ENCODE data around the gene DIABLO. TPM values are rescaled to one million over a fixed set of nuclear protein-coding genes. Genes with fewer than 3 reads are reported as not detected.

Gene DIABLO
- total RNA-seq, 2 donors from 2014 or later, result 77.5 to 81.0 TPM

- WGBS, 2 experiments (ENCODE audit: insufficient coverage in 1 of 2, insufficient read length in 1 of 2), result 91 to 92% methylated on average over 2 to 3 of the region's 3 CpGs
- TF ChIP-seq CTCF (conservative IDR thresholded peaks at IDR 0.05), result no peak
- no peak overlapping the region for H3K27ac Mint-ChIP-seq
Measured at GRCh38 chr12:122162976-122163375, 62.9 kb downstream of the DIABLO start.

GRCh38 chr12:122161682-122162081, 64.2 kb downstream of the DIABLO start:
- Mint-ChIP-seq H3K27me3 (ENCODE audit: insufficient read depth) (peaks cover 2% of the 10 kb centered on the region), H3K36me3 (ENCODE audit: low read depth) (no peaks in the 10 kb centered on the region), H3K9me3 (peaks cover 19% of the 10 kb centered on the region), H3K27ac (no peak overlapping the region), H3K4me3 (no peak overlapping the region), H3K4me1 (no peaks in the 10 kb centered on the region)
- no peak for DNase-seq
- 92 to 100% methylated on average over 6 to 7 of the region's 8 CpGs for WGBS, 2 experiments (ENCODE audit: insufficient coverage in 1 of 2, insufficient read length in 1 of 2)
- Histone ChIP-seq H3K4me3 (ENCODE audit: low read length) (no peak overlapping the region), H3K27me3 (ENCODE audit: control insufficient read depth, insufficient read depth, low read length, poor library complexity, severe bottlenecking) (no peaks in the 10 kb centered on the region), H3K36me3 (ENCODE audit: control insufficient read depth, insufficient read depth, low read length) (no peaks in the 10 kb centered on the region), H3K9ac (ENCODE audit: extremely low read depth, low read length, poor library complexity, severe bottlenecking) (no peak overlapping the region), H3K4me1 (ENCODE audit: control insufficient read depth, insufficient read depth, low read length) (no peaks in the 10 kb centered on the region), H3K9me3 (ENCODE audit: control insufficient read depth, low read length) (no peaks in the 10 kb centered on the region), H3K27ac (ENCODE audit: low read depth, low read length) (no peak overlapping the region)
- no peak for TF ChIP-seq CTCF (conservative IDR thresholded peaks at IDR 0.05)

More at GRCh38 chr12:122162976-122163375, 62.9 kb downstream of the DIABLO start:
- no peaks in the 10 kb centered on the region for H3K9me3 ChIP-seq (ENCODE audit: control insufficient read depth, low read length)
- H3K4me1 ChIP-seq (ENCODE audit: control insufficient read depth, insufficient read depth, low read length), result no peaks in the 10 kb centered on the region
- H3K4me1 Mint-ChIP-seq, result no peaks in the 10 kb centered on the region
- no peaks in the 10 kb centered on the region for H3K36me3 ChIP-seq (ENCODE audit: control insufficient read depth, insufficient read depth, low read length)
- H3K9me3 Mint-ChIP-seq, result peaks cover 19% of the 10 kb centered on the region
- H3K27me3 Mint-ChIP-seq (ENCODE audit: insufficient read depth), result no peaks in the 10 kb centered on the region
- H3K9ac ChIP-seq (ENCODE audit: extremely low read depth, low read length, poor library complexity, severe bottlenecking), result no peak overlapping the region
- H3K4me3 ChIP-seq (ENCODE audit: low read length), result no peak overlapping the region
- H3K36me3 Mint-ChIP-seq (ENCODE audit: low read depth), result no peaks in the 10 kb centered on the region
- no peak overlapping the region for H3K4me3 Mint-ChIP-seq
- no peaks in the 10 kb centered on the region for H3K27me3 ChIP-seq (ENCODE audit: control insufficient read depth, insufficient read depth, low read length, poor library complexity, severe bottlenecking)
- DNase-seq, result no peak
- H3K27ac ChIP-seq (ENCODE audit: low read depth, low read length), result no peak overlapping the region

- no peaks in the 10 kb centered on the region for H3K36me3 ChIP-seq (ENCODE audit: control insufficient read depth, insufficient read depth, low read length)
- WGBS, 2 experiments (ENCODE audit: insufficient coverage in 1 of 2, insufficient read length in 1 of 2), result 86 to 91% methylated on average over 8 to 9 of the region's 11 CpGs
- H3K27ac ChIP-seq (ENCODE audit: low read depth, low read length), result no peak overlapping the region
- peaks cover 2% of the 10 kb centered on the region for H3K27me3 Mint-ChIP-seq (ENCODE audit: insufficient read depth)
- DNase-seq, result no peak
- H3K9ac ChIP-seq (ENCODE audit: extremely low read depth, low read length, poor library complexity, severe bottlenecking), result no peak overlapping the region
- H3K4me1 ChIP-seq (ENCODE audit: control insufficient read depth, insufficient read depth, low read length), result no peaks in the 10 kb centered on the region
- H3K9me3 ChIP-seq (ENCODE audit: control insufficient read depth, low read length), result no peaks in the 10 kb centered on the region
- H3K4me1 Mint-ChIP-seq, result peaks cover 5% of the 10 kb centered on the region
- H3K36me3 Mint-ChIP-seq (ENCODE audit: low read depth), result no peaks in the 10 kb centered on the region
- H3K9me3 Mint-ChIP-seq, result peaks cover 19% of the 10 kb centered on the region
- TF ChIP-seq CTCF (conservative IDR thresholded peaks at IDR 0.05), result no peak
- no peak overlapping the region for H3K27ac Mint-ChIP-seq
- no peak overlapping the region for H3K4me3 ChIP-seq (ENCODE audit: low read length)
- H3K4me3 Mint-ChIP-seq, result no peak overlapping the region
- no peaks in the 10 kb centered on the region for H3K27me3 ChIP-seq (ENCODE audit: control insufficient read depth, insufficient read depth, low read length, poor library complexity, severe bottlenecking)
Measured at GRCh38 chr12:122160761-122161160, 65.1 kb downstream of the DIABLO start.

Measured in endodermal cell (in vitro differentiated cells).